GM19043 (cell line): Measurements from ENCODE around the gene PRKD3.
"Not testable (repeated sequence)": the region's sequence is repeated elsewhere in the genome, so short reads cannot be mapped to it uniquely, and the experiment has no call there.

Source experiments
- ATAC-seq: cut with Tn5 transposase; IDR thresholded peaks from one replicate; pipeline ENCODE4 v1.9.1; 2021; ENCODE audit warnings: low read depth; ENCODE audit not compliant: unreplicated experiment

Gene PRKD3

DNA sequence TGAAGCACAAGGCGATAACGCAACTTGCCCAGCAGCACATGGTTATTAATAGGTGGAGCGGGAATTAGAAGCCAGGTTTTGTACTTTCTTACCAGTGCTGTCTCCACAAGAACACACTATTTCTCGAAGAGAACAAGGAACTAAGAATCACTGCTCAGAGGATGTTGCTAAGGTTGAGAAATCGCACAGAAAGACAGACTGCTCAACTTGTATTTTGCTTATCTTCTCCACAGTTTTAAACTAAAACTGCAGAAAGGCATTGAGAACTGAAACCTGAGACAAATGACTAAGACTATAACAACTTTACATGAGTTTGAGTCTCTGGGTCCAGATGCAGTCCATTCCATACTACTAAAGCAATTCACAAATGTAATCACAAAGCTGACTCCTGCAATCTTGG, 6.2 kb downstream of the PRKD3 start:
- ATAC-seq = peak; percentile 85

DNA sequence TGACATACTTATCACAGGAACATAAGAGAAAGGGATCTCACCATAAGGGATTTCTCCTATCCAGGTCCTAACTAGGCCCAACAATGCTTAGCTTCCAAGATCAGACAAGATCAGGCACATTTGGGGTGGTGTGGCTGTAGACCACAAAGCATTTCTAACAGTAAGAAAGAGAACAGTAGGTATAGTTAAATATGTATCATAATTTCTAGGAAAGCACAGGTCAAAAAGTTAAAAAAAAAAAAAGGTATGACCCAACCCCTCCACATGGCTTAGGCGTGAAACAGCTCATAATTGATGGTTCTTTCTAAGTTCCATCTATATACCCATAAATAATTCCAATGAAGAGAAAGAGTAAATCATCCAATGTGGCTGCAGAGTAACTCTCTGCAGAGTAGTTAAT, 6.9 kb downstream of the PRKD3 start:
- ATAC-seq = no peak

GRCh38 chr2:37316181-37316580, 8.5 kb downstream of the PRKD3 start:
- ATAC-seq = no peak

DNA sequence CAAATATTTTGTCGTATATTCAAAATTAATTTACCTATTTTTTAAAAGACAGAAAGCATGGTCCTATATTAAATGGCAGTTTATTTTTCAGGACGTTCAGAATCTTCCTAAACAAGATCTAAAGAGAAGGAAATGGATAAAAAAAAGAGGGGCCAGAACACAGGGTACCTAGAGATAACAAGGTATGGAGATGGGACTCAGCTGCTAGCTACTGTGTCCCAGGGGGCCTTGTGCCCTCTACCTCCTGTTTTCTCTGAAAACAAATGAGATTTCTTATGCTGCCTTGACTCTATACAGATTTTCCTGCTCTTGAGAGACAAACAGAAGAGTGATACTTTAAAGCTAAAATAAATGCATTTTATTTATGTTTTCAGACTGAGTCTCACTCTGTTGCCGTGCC, 9.3 kb downstream of the PRKD3 start:
- ATAC-seq = no peak

DNA sequence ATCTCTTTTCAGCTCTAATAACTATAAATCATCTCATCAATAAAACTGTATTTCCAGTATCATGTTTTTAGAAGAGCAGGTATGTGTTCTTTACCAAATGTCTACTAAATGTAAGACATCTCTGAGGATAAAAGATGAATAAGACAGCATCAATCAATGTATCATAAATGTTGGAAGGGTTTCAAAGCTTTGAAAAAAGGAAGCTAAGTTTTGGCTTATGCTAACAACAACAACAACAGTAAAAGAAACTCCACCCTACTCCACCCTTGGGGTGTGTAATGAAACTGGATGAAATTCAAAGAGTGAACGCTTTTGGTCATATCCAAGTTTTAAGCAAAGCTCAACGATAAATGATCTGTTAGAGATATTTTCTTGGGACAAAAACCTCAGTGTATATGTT, 17.1 kb downstream of the PRKD3 start:
- ATAC-seq = no peak

- ATAC-seq = no peak
Observed at GRCh38 chr2:37306024-37306423, 18.6 kb downstream of the PRKD3 start.

- ATAC-seq = no peak
Observed at GRCh38 chr2:37302701-37303252, 21.9 kb downstream of the PRKD3 start.

DNA sequence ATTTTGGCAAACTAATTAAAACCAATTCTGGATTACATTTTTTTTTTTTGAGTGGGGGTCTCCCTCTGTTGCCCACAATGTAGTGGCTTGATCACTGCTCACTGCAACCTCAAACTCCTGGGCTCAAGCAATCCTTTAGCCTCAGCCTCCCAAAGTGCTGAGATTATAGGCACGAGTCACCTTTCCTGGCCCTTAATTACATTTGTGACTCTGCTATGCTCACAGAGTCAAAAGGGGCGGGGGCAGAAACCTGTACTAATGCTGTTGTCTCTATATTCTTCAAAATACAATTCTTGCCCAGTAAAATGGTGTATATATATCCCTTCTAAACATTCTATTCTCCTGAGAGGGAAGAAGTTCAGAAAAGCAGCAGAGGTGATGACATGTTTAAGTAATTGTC, 23.2 kb downstream of the PRKD3 start:
- no peak for ATAC-seq

DNA sequence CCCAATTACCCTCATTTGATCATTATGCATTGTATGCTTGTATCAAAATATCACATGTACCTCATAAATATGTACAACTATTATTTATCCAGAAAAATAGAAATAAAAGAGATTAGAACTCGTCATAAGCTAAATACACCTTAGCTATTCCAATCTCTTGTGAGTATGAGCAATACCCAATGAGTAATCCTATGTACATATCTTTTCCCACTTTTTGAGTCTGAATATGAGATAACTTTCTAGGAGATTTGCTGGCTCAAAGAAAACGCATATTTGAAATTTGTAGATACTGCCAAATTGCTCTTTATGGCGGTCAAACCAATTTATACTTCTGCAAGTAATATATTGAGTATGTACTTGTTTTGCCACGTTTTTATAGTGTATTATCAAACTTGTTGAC, 24.1 kb downstream of the PRKD3 start:
- ATAC-seq = no peak

DNA sequence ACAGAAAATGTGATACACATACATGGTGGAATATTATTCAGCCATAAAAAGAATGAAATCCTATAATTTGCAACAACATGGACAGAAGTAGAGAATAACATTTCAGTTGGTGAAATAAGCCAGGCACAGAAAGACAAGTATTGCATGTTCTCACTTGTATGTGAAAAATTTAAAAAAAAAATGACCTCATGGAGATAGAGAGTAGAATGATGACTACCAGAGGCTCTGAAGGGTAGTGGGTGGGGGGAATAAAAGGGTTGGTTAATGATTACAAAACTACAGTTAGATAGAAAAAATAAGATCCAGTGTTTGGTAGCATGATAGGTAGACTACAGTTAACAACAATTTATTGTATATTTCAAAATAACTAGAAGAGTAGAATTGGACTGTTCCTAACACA, 24.5 kb downstream of the PRKD3 start:
- no peak for ATAC-seq

DNA sequence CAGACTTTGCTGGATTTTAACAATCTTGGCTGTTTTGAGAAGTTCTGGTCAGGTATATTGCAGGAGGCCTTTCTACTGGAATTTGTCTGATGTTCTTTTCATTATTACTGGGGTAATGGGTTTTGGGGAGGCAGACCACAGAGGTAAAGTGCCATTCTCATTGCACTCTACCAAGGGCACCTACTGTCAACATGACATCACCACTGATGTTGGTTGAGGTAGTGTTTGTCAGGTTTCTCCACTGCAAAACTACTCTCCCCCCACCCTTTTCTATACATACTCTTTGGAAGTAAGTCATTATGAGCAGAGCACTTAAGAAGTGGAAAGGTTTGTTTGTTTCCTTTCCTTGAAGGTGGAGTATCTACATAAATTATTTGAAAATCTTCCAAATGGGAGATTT, 27.0 kb downstream of the PRKD3 start:
- ATAC-seq = no peak

GRCh38 chr2:37295469-37296073, 29.1 kb downstream of the PRKD3 start:
- no peak for ATAC-seq

DNA sequence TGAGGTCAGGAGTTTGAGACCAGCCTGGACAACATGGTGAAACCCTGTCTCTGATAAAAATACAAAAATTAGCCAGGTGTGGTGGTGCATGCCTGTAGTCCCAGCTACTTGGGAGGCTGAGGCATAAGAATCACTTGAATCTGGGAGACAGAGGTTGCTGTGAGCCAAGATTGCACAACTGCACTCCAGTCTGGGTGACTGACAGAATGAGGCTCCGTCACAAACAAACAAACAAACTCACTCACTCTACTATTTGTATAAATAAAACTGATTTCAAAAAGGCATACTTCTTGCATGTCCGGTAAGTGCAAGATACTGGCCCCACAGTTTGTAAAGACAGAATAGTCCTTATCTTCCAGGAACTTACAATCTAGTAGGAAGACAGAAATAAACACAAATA, 29.8 kb downstream of the PRKD3 start:
- ATAC-seq = not testable (repeated sequence)

DNA sequence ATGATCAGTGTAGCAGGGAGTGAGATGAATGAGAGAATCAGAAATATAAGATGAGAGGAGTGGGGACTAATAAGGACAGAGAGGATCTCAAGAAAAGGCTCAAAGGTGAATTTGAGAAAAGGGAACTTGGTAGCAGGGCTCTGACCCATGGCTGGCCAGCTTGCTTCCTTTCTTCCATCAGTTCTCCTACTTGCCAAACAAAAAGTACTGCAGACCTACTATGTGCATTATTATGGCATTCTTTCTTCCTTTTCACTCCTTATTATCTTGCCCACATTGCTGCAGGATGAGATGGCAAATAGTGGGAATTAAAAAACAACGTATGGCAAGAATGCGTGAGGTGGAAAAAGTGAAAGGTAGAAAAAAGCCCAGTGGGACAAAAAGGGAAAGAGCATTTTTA, 33.0 kb downstream of the PRKD3 start:
- no peak for ATAC-seq

DNA sequence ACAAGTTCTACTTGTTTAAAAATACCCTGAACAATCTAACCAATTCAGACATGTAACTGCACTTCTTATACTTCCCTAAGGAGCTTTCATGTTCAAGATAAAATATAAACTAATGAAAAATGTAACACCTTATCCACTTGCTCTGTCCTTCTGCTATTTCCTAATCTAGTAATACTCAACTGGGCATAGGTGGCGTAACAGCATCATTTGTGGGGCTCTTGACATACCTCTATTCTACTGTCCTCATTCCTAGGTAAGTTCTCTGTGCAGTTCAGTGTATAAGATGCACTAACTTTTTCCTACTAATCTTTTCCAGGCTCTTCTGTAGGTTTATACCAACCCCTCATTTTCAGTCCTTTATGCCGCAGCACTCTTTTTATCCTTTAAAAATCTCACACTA, 36.7 kb downstream of the PRKD3 start:
- ATAC-seq = no peak

DNA sequence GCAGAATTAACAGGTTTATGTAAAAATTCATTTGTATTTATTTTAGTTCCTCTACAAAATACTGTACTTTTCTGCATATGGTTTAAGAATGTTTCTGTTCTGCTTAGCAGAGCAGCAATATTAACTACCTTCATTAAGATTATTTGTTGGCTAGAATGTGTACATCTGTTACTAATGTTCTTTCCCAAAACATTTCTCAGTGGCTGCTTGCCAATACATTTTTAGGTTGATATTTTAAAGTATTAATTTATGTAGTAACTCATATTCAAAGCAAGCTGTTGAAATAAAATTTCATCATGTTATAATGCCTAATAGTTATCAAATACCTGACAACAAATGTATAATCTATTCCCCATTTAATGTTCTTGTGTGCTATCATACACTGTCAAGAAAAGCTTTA, 40.3 kb downstream of the PRKD3 start:
- ATAC-seq = no peak

GRCh38 chr2:37283207-37283606, 41.4 kb downstream of the PRKD3 start:
- ATAC-seq = no peak

DNA sequence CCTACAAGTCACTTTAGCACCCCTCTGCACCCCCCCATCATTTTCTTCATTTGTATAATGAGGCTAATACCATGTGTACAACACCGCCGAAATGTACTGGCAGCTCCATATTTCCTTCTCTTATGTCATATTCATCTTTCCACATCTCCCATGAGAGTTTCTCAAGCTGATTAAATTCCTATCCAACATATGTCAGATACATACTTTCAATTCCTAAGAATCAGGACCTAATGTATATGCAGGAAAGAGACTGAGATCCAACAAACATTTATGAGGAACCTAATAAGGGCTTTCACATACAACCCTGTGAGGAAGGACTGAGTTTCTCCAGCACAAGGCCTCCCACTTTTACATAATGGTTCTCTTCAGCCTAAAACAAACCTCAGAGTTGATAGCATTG, 41.9 kb downstream of the PRKD3 start:
- no peak for ATAC-seq

- ATAC-seq = no peak
Observed at GRCh38 chr2:37281916-37282315, 42.7 kb downstream of the PRKD3 start.

- ATAC-seq = no peak
Observed at GRCh38 chr2:37276291-37276690, 48.3 kb downstream of the PRKD3 start.
